Measurements from ENCODE around the gene BMPR1A.
A peak's percentile ranks its signal among the peaks of the same experiment; 100 is the strongest.
"Not testable (repeated sequence)": the region's sequence is repeated elsewhere in the genome, so short reads cannot be mapped to it uniquely, and the experiment has no call there.

The BMPR1A gene

DNA sequence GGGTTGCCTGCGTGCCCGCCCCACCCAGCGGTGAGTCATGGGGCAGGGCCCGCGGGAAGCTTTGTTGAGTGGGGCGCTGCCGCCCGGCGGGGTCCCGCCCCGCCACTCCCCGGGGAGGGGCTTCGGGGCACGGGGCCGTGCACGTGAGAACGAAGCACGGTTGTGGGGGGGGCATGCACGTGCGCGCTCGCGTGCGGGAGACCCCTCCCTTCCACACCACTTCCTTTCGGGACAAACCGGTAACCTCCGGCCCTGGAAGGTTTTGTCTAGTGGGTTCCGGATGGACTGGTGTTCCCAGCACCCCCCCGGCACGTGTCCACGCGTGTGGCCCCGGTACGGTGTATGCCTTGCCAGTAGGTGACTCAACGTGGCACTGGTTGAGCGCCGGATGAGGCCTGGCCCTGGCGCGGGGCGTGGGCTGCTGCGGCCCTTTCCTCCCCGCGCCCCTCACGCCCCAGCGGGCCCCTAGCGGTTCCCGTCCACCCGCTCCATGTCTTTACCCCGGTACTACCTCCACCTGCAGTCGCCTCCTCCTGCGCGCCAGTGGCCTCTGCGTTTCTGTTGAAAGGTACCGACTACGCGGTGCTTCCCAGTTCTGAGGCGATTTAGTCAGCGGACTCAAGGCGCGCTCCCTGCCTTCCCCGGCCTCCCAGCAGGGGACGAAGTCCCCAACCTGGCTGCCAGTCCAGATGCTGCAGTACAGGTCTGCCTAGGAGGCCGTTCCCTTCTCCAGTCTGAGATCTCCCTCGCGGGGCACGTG is 215.0 kb downstream of the BMPR1A start:
- peak; percentile 55 for DNase-seq

DNA sequence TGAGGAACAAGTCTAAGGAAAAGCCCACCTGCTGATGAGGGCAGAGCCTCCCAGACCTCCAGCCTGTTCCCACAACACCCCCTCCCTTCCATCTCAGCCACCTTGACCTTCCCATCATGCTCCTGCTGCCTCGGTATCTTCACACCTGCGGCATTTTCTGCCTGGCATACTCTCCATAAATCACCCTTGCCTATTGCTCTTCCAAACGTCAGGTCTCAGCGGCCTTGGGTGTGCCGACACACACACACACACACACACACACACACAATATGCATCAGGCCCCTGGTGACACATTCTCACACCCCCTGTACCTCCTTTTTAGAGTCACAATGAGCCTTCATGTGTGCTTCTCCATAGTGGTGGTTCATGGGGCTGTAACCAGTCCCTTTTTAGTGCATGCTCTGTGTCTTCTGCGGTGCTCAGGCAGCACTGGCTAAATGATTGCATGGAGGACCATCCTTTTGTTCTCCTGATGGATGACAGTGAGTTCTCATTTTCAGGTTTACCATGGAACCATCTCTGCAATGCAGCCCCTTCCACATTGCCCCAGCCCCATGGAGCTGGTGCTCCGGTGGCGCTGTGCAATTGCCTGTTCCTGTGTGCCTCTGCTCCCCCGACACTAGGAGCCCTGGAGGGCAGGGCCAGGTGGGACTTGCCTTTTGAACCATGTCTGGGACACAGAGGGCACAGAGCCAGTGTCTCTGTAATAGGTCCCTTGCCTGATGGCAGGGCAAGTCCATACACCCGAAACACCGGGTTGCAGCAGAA is 216.4 kb downstream of the BMPR1A start:
- no peak for DNase-seq

GRCh38 chr10:86974484-86974883 is 218.1 kb downstream of the BMPR1A start:
- DNase-seq, result no peak

GRCh38 chr10:86976362-86977056 is 220.1 kb downstream of the BMPR1A start:
- DNase-seq, result no peak

DNA sequence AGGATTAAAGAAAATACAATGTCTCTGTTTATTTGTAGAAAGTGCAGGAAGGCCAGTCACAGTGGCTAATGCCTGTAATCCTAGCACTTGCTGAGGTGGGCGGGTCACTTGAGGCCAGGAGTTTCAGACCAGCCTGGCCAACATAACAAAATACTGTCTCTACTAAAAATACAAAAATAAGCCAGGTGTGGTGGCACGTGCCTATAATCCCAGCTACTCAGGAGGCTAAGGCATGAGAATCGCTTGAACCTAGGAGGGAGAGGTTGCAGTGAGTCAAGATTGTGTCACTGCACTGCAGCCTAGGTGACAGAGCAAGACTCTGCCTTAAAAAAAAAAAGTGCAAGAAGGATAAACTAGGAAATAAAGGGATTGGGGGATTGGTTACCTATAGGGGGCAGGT is 222.0 kb downstream of the BMPR1A start:
- DNase-seq, result not testable (repeated sequence)

DNA sequence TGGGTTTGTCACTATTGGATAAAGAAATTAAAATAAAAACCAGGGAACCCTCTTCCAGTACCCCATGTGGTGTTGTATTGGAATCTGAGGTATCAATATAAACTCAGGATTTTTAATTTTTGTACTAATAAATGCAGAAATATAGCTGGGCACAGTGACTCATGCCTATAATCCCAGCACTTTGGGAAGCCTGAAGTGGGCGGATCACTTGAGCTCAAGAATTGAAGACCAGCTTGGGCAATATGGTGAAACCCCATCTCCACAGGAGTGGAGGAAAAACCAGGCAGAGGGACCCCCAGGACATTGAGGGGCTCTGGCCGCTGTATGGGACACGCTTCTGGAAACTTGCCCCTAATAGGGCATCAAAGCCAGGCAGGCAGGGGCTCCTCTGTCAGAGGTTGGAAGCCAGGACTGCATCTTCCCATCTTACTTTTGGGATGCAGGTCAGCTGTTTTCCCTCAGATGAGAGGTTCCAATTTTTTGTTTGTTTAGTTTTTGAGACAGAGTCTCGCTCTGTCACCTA is 222.9 kb downstream of the BMPR1A start:
- DNase-seq, result no peak

GRCh38 chr10:86979977-86980448 is 223.6 kb downstream of the BMPR1A start:
- DNase-seq, result no peak

- not testable (repeated sequence) for DNase-seq
Observed at GRCh38 chr10:86981020-86981419, 224.6 kb downstream of the BMPR1A start.

DNA sequence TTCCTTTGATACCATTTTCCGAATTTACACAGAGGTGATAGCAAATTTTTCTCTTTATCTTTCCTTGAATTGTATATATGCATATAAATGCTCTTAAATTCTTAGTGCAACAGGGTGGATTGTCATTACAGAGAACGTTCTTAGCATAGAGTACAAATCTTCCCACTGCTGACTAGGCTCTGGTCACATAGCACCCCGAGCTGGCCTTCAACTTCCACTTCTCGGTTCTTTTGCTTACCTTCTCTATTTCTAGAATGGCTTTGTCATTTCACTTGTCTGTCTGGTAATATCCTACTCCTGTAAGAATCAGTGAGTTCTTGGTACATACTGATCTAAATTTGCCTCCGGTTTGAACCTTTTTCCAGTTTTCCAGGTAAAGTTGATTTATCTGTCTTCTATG is 225.3 kb downstream of the BMPR1A start:
- DNase-seq, result no peak
